HG03097 (cell line): ENCODE measurements around the gene NFU1.

Source experiments
- ATAC-seq: cut with Tn5 transposase; IDR thresholded peaks from one replicate; pipeline ENCODE4 v1.9.1; 2021; ENCODE audit not compliant: unreplicated experiment, low FRiP score

The NFU1 gene

GRCh38 chr2:69436938-69437750 is at the start of gene NFU1:
NFU1 (minus strand) TSS chr2:69437435; CDS start chr2:69437422, 13 bp downstream.
- peak; percentile 94 for ATAC-seq

- no peak for ATAC-seq
Observed at GRCh38 chr2:69483696-69484095, 46.5 kb upstream of the NFU1 start.

DNA sequence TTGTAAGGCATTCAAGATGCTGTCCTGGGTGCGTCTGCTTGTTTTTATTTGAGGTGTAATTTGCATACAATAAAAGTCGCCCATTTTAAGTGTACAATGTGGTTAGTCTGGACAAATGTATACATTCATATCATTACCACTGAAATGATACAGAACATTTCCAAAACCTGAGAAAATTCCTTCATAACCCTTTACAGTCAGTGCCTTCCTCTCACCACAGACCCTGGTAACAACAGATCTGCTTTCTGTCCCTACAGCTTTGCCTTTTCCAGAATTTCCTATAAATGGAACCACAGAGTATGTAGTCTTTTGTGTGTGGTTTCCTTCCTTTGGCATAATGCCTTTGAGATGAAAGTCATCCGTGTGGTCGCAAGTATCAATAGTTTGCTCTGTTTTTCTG is 45.8 kb upstream of the NFU1 start:
- ATAC-seq, result no peak

- no peak for ATAC-seq
Observed at GRCh38 chr2:69482471-69482870, 45.2 kb upstream of the NFU1 start.

GRCh38 chr2:69481421-69481820 is 44.2 kb upstream of the NFU1 start:
- no peak for ATAC-seq

GRCh38 chr2:69477627-69478026 is 40.4 kb upstream of the NFU1 start:
- no peak for ATAC-seq

- ATAC-seq, result no peak
Observed at GRCh38 chr2:69474688-69475087, 37.5 kb upstream of the NFU1 start.

DNA sequence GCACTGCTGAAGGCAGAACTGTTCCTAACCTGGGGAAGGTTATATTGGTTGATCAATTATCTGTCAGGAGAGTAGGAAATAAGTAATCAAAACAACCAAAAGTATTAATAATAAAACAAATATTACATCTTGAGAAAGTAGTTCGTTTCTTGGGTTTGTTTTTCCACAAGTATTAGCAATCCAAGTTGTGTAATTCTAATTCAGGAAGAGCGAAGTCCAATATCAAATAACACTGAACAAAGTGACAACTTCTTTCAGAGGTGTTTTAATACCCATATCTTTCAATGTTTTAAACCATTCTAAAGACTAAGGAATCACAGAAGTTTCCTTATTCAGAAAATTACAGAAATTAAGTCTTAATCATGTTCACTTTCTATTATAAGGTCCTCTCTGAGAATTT is 34.6 kb upstream of the NFU1 start:
- no peak for ATAC-seq

DNA sequence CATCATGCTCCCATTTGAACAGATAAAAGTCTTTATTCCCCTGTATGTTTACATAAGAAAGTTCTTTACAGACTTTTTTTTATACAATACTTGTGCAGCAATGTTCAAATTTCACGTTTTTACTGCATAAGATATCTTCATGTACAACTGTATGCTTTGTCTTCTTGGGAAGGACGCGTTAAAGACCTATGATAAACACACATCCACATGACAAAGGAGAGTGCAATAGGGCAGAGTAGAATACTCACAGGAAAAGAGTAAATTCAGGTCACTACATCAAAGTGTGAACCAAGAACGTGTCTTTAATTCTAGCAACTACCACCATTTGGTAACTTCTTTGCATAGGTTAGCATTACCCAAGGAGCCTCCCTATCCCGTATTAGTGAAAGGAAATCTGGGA is 33.7 kb upstream of the NFU1 start:
- ATAC-seq, result no peak

GRCh38 chr2:69469784-69470183 is 32.5 kb upstream of the NFU1 start:
- no peak for ATAC-seq

GRCh38 chr2:69469375-69469774 is 32.1 kb upstream of the NFU1 start:
- no peak for ATAC-seq

GRCh38 chr2:69466728-69467127 is 29.5 kb upstream of the NFU1 start:
- no peak for ATAC-seq

GRCh38 chr2:69465513-69466456 is 28.6 kb upstream of the NFU1 start:
- ATAC-seq, result no peak

DNA sequence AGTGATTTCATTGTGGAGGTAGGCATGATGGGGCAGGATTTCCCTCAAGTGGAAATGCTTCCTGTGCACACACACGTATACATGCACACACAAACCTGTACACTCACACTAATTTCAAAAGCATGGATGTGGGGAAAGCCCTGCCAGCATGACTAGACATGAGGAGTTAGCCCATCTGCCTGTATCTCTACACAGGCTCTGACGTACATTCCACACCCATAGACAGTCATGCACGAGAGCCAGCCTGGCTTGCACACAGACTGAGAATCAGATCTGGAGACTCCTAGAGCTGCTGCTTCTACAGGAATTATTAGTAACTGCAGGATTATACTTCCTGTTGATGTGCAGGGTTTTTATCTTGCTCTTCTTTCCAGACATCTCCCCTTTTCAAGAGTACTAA is 27.3 kb upstream of the NFU1 start:
- ATAC-seq, result no peak

- no peak for ATAC-seq
Observed at GRCh38 chr2:69462780-69463179, 25.5 kb upstream of the NFU1 start.

- no peak for ATAC-seq
Observed at GRCh38 chr2:69461404-69461803, 24.2 kb upstream of the NFU1 start.

DNA sequence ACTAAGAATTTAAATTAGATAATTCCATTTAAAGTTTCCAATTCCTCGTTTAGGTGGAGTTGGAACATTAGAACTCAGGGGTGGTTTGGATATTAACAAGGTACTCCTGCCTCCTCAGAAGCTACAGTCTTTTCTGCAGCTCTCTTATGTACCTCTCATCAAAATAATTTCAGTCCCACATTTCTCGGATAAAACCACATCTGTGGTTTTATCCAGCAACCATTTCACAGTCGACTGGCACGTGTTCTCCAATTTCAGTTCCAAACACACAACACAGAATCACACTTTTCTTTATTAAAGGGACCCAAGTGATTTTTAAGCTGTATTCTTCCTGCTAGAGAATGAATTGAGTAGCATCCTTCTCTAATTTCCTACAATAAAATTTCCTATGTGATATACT is 22.7 kb upstream of the NFU1 start:
- no peak for ATAC-seq

DNA sequence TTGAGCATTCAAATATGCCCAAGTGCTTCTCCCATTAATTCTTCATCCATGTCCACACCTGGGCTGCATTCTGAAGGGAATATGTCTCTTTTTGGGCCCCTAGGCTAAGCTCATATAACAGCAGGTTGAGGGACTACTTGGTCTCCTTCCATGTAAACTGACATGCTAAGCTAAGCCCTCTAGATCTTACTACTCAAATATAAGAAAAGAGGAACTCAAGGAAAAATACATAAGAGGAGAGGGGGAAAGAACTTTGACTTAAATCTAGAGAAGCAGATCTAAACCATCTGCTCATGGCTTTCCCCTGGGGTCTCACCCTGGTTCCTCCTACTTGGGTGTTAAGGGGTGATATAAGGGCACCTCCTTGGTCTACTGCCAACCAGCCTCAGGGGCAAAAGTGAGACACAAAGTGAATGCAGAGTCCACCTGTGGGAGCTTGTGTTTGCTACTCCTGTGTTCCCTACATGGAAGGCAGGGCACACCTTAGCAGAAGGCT is 19.8 kb upstream of the NFU1 start:
- ATAC-seq, result no peak

GRCh38 chr2:69456154-69456553 is 18.9 kb upstream of the NFU1 start:
- ATAC-seq, result no peak

- ATAC-seq, result no peak
Observed at GRCh38 chr2:69454976-69455375, 17.7 kb upstream of the NFU1 start.

DNA sequence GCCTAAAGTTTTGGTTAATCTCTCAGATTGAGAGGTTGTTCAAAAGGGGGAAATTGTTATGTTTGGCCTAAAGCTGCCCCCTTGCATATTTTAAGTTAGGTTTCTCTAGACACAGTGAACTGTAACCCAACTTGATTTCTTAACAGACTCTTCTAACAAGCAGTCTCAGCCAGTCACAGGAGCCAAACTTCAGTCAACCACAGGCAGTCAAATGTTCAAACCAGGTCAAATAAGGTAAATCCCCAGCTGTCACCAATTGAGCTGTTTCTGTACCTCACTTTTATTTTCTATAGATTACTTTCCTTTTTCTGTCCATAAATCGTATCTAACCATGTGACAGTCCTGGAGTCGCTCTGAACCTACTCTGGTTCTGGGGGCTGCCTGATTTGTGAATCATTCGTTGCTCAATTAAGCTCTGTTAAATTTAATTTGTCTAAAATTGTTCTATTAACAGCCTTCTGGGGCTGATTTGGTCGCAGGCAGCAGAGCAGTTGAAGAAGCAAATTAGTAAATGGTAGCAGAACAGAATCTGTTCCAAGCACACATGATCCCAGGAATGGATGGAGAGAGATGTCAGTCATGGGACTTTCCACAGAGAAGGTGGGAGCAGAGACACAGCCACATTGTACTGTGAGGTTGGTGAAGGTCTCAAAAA is 16.4 kb upstream of the NFU1 start:
- ATAC-seq, result no peak
